MM.1S (cell line): Measurements from ENCODE around the gene KANSL2.
A peak's percentile ranks its signal among the peaks of the same experiment; 100 is the strongest.

Experiments used
- DNase-seq: peaks from one replicate; pipeline ENCODE4 v3.0.0-alpha.2; 2015
- H2AFZ ChIP-seq: fragments of 300-600 bp; sonication (generic); 2 replicates; pipeline ENCODE4 v1.6.0; 2016; ENCODE audit warnings: antibody characterized with exemption, low read length
- H3F3A ChIP-seq: fragments of 300-600 bp; sonication (generic); 2 replicates; pipeline ENCODE4 v1.6.1; 2016; ENCODE audit warnings: mild to moderate bottlenecking, antibody characterized with exemption, low read length, moderate library complexity, mixed read lengths; ENCODE audit not compliant: insufficient read depth
- H3K27ac ChIP-seq: fragments of 300-600 bp; sonication (generic); 2 replicates; pipeline ENCODE4 v1.5.1; 2016; ENCODE audit warnings: mild to moderate bottlenecking, low read length
- H3K27me3 ChIP-seq: fragments of 300-600 bp; sonication (generic); replicated peaks from 2 replicates; pipeline ENCODE4 v1.6.0; 2016; ENCODE audit warnings: low read length; ENCODE audit not compliant: insufficient read depth
- H3K36me3 ChIP-seq: fragments of 300-600 bp; sonication (generic); replicated peaks from 2 replicates; pipeline ENCODE4 v1.6.1; 2016; ENCODE audit warnings: mild to moderate bottlenecking, low read length, mixed read lengths; ENCODE audit not compliant: insufficient read depth
- H3K4me1 ChIP-seq: fragments of 300-600 bp; sonication (generic); 2 replicates; pipeline ENCODE4 v1.6.1; 2016; ENCODE audit warnings: low read length, mixed read lengths
- H3K4me2 ChIP-seq: fragments of 300-600 bp; sonication (generic); 2 replicates; pipeline ENCODE4 v1.6.0; 2016; ENCODE audit warnings: low read depth, low read length
- H3K4me3 ChIP-seq: fragments of 300-600 bp; sonication (generic); 2 replicates; pipeline ENCODE4 v1.5.1; 2016; ENCODE audit warnings: low read length, mixed read lengths
- H3K79me2 ChIP-seq: fragments of 300-600 bp; sonication (generic); 2 replicates; pipeline ENCODE4 v1.6.1; 2016; ENCODE audit warnings: mixed run types, low read length, mixed read lengths
- H3K9ac ChIP-seq: fragments of 300-600 bp; sonication (generic); 2 replicates; pipeline ENCODE4 v1.6.1; 2016; ENCODE audit warnings: low read length, mixed read lengths
- H3K9me2 ChIP-seq: fragments of 300-600 bp; sonication (generic); replicated peaks from 2 replicates; pipeline ENCODE4 v1.6.1; 2016; ENCODE audit warnings: mild to moderate bottlenecking, low read length, mixed read lengths; ENCODE audit not compliant: insufficient read depth
- H3K9me3 ChIP-seq: fragments of 300-600 bp; sonication (generic); replicated peaks from 2 replicates; pipeline ENCODE4 v1.6.1; 2016; ENCODE audit warnings: mild to moderate bottlenecking, low read length, mixed read lengths; ENCODE audit not compliant: insufficient read depth
- H4K20me1 ChIP-seq: fragments of 300-600 bp; sonication (generic); 2 replicates; pipeline ENCODE4 v1.6.1; 2016; ENCODE audit warnings: mild to moderate bottlenecking, low read length, moderate library complexity, mixed read lengths; ENCODE audit not compliant: insufficient read depth
- CTCF ChIP-seq: fragments of 300-600 bp; sonication (generic); IDR thresholded peaks from 2 replicates; pipeline ENCODE4 v1.5.1; 2016; ENCODE audit warnings: antibody characterized with exemption, low read length, mixed read lengths
- EZH2 ChIP-seq: fragments of 300-600 bp; sonication (generic); optimal IDR thresholded peaks from 2 replicates; pipeline ENCODE3; 2017; ENCODE audit warnings: low read depth, mild to moderate bottlenecking, antibody characterized with exemption, low read length, mixed read lengths
- EZH2phosphoT487 ChIP-seq: fragments of 300-600 bp; sonication (generic); IDR thresholded peaks from 2 replicates; pipeline ENCODE4 v1.6.1; 2018; ENCODE audit warnings: antibody characterized with exemption, low read length

The KANSL2 gene

GRCh38 chr12:48618541-48618940, 63.5 kb downstream of the KANSL2 start:
- TF ChIP-seq EZH2, result no peak
- TF ChIP-seq CTCF, result peak; percentile 97
- no peak for TF ChIP-seq EZH2phosphoT487
- H4K20me1 ChIP-seq, result no peaks in the 10 kb centered on the region

GRCh38 chr12:48615681-48616080, 66.4 kb downstream of the KANSL2 start:
- no peaks in the 10 kb centered on the region for H4K20me1 ChIP-seq
- no peaks in the 10 kb centered on the region for H3K9me2 ChIP-seq
- H3K9me3 ChIP-seq, result no peaks in the 10 kb centered on the region
- no peak for TF ChIP-seq EZH2
- TF ChIP-seq CTCF, result no peak
- no peak for TF ChIP-seq EZH2phosphoT487
- no peaks in the 10 kb centered on the region for H3F3A ChIP-seq
- H3K4me2 ChIP-seq, result no peak overlapping the region
- DNase-seq, result no peak
- no peak overlapping the region for H3K4me3 ChIP-seq
- no peaks in the 10 kb centered on the region for H3K4me1 ChIP-seq
- no peak overlapping the region for H3K27ac ChIP-seq
- no peaks in the 10 kb centered on the region for H3K79me2 ChIP-seq
- H3K9ac ChIP-seq, result no peak overlapping the region
- no peak overlapping the region for H2AFZ ChIP-seq
- no peaks in the 10 kb centered on the region for H3K36me3 ChIP-seq
- H3K27me3 ChIP-seq, result no peaks in the 10 kb centered on the region

More at GRCh38 chr12:48618541-48618940, 63.5 kb downstream of the KANSL2 start:
- H3K36me3 ChIP-seq, result no peaks in the 10 kb centered on the region
- no peak overlapping the region for H3K4me2 ChIP-seq
- H3K4me3 ChIP-seq, result no peak overlapping the region
- no peak overlapping the region for H3K9ac ChIP-seq
- H2AFZ ChIP-seq, result 0 out of 2 replicates have a peak overlapping the region, but pooled peaks have one; percentile 52
- no peaks in the 10 kb centered on the region for H3F3A ChIP-seq
- H3K9me2 ChIP-seq, result no peaks in the 10 kb centered on the region
- no peaks in the 10 kb centered on the region for H3K9me3 ChIP-seq
- no peaks in the 10 kb centered on the region for H3K79me2 ChIP-seq
- no peaks in the 10 kb centered on the region for H3K27me3 ChIP-seq
- H3K27ac ChIP-seq, result no peak overlapping the region
- DNase-seq, result peak; percentile 82
- no peaks in the 10 kb centered on the region for H3K4me1 ChIP-seq

- Histone ChIP-seq H3K27me3 (no peaks in the 10 kb centered on the region), H4K20me1 (no peaks in the 10 kb centered on the region), H3K79me2 (no peaks in the 10 kb centered on the region), H3K9me2 (no peaks in the 10 kb centered on the region), H3K4me1 (no peaks in the 10 kb centered on the region), H3K9me3 (no peaks in the 10 kb centered on the region), H3F3A (no peaks in the 10 kb centered on the region), H3K36me3 (no peaks in the 10 kb centered on the region), H3K9ac (no peak overlapping the region), H2AFZ (no peak overlapping the region), H3K4me3 (no peak overlapping the region), H3K4me2 (no peak overlapping the region), H3K27ac (no peak overlapping the region)
- no peak for DNase-seq
- no peak for TF ChIP-seq CTCF
- TF ChIP-seq EZH2phosphoT487, result no peak
- no peak for TF ChIP-seq EZH2
Measured at GRCh38 chr12:48613321-48613720, 68.7 kb downstream of the KANSL2 start.
